G401.6 (cell line): ENCODE results near the gene IGSF21.
"Not testable (repeated sequence)": the region's sequence is repeated elsewhere in the genome, so short reads cannot be mapped to it uniquely, and the experiment has no call there.

Experiments
- FAIRE-seq: peaks from 2 replicates; lab custom pipeline; 2012; peaks lifted over from hg19 to GRCh38; lab: Jason Lieb, UNC

The IGSF21 gene

GRCh38 chr1:18407166-18408045, 299.8 kb downstream of the IGSF21 start:
- no peak for FAIRE-seq

- no peak for FAIRE-seq
Measured at GRCh38 chr1:18408656-18409370, 301.2 kb downstream of the IGSF21 start.

- no peak for FAIRE-seq
Measured at GRCh38 chr1:18409609-18410237, 302.1 kb downstream of the IGSF21 start.

- FAIRE-seq: no peak
Measured at GRCh38 chr1:18410407-18410806, 302.8 kb downstream of the IGSF21 start.

GRCh38 chr1:18411321-18411720, 303.7 kb downstream of the IGSF21 start:
- no peak for FAIRE-seq

- FAIRE-seq: no peak
Measured at GRCh38 chr1:18411820-18412641, 304.4 kb downstream of the IGSF21 start.

- no peak for FAIRE-seq
Measured at GRCh38 chr1:18412882-18413353, 305.3 kb downstream of the IGSF21 start.

- no peak for FAIRE-seq
Measured at GRCh38 chr1:18413541-18414305, 306.1 kb downstream of the IGSF21 start.

GRCh38 chr1:18414321-18414720, 306.7 kb downstream of the IGSF21 start:
- no peak for FAIRE-seq

GRCh38 chr1:18414872-18415447, 307.4 kb downstream of the IGSF21 start:
- no peak for FAIRE-seq

- no peak for FAIRE-seq
Measured at GRCh38 chr1:18415448-18416027, 307.9 kb downstream of the IGSF21 start.

- FAIRE-seq: not testable (repeated sequence)
Measured at GRCh38 chr1:18416126-18416525, 308.5 kb downstream of the IGSF21 start.

GRCh38 chr1:18417316-18418269, 310.0 kb downstream of the IGSF21 start:
- no peak for FAIRE-seq

- FAIRE-seq: no peak
Measured at GRCh38 chr1:18419113-18419844, 311.7 kb downstream of the IGSF21 start.

GRCh38 chr1:18419845-18420184, 312.2 kb downstream of the IGSF21 start:
- FAIRE-seq: no peak

GRCh38 chr1:18422076-18422777, 314.6 kb downstream of the IGSF21 start:
- FAIRE-seq: no peak

- FAIRE-seq: no peak
Measured at GRCh38 chr1:18422954-18423353, 315.4 kb downstream of the IGSF21 start.

- FAIRE-seq: no peak
Measured at GRCh38 chr1:18426580-18426979, 319.0 kb downstream of the IGSF21 start.
